HG03025 (cell line): ENCODE measurements around the gene LRP3.
"Not testable (repeated sequence)": the region's sequence is repeated elsewhere in the genome, so short reads cannot be mapped to it uniquely, and the experiment has no call there.

Experiments used
- ATAC-seq: cut with Tn5 transposase; IDR thresholded peaks from one replicate; pipeline ENCODE4 v1.9.1; 2021; ENCODE audit warnings: mild to moderate bottlenecking, moderate library complexity; ENCODE audit not compliant: unreplicated experiment, low FRiP score

Gene LRP3

GRCh38 chr19:33193865-33194362, at the start of gene LRP3:
Gene LRP3, plus strand, starts transcription at chr19:33194330. Its CDS starts 456 bp downstream, at chr19:33194786.
- no peak for ATAC-seq

GRCh38 chr19:33146209-33146608, 47.9 kb upstream of the LRP3 start:
- no peak for ATAC-seq

- no peak for ATAC-seq
Observed at GRCh38 chr19:33147538-33147937, 46.6 kb upstream of the LRP3 start.

- no peak for ATAC-seq
Observed at GRCh38 chr19:33150852-33151518, 43.1 kb upstream of the LRP3 start.

GRCh38 chr19:33152176-33152575, 42.0 kb upstream of the LRP3 start:
- no peak for ATAC-seq

GRCh38 chr19:33152625-33153024, 41.5 kb upstream of the LRP3 start:
- not testable (repeated sequence) for ATAC-seq

GRCh38 chr19:33154313-33154712, 39.8 kb upstream of the LRP3 start:
- ATAC-seq, result not testable (repeated sequence)

- ATAC-seq, result no peak
Observed at GRCh38 chr19:33156334-33156733, 37.8 kb upstream of the LRP3 start.

- no peak for ATAC-seq
Observed at GRCh38 chr19:33157906-33158305, 36.2 kb upstream of the LRP3 start.

GRCh38 chr19:33158365-33158764, 35.8 kb upstream of the LRP3 start:
- ATAC-seq, result no peak

- ATAC-seq, result no peak
Observed at GRCh38 chr19:33159149-33159548, 35.0 kb upstream of the LRP3 start.

GRCh38 chr19:33159893-33160292, 34.2 kb upstream of the LRP3 start:
- no peak for ATAC-seq

- ATAC-seq, result no peak
Observed at GRCh38 chr19:33161201-33161600, 32.9 kb upstream of the LRP3 start.

- no peak for ATAC-seq
Observed at GRCh38 chr19:33163481-33163880, 30.6 kb upstream of the LRP3 start.

- not testable (repeated sequence) for ATAC-seq
Observed at GRCh38 chr19:33166037-33166436, 28.1 kb upstream of the LRP3 start.

- no peak for ATAC-seq
Observed at GRCh38 chr19:33167438-33167837, 26.7 kb upstream of the LRP3 start.

GRCh38 chr19:33168528-33168927, 25.6 kb upstream of the LRP3 start:
- ATAC-seq, result no peak

GRCh38 chr19:33171222-33171795, 22.8 kb upstream of the LRP3 start:
- ATAC-seq, result no peak

GRCh38 chr19:33171916-33172359, 22.2 kb upstream of the LRP3 start:
- ATAC-seq, result no peak

- no peak for ATAC-seq
Observed at GRCh38 chr19:33174186-33174585, 19.9 kb upstream of the LRP3 start.

- no peak for ATAC-seq
Observed at GRCh38 chr19:33175156-33175782, 18.9 kb upstream of the LRP3 start.
